A673 (cell line): ENCODE measurements around the gene KBTBD12.

ENCODE experiments used
- EZH2 ChIP-seq: fragments of 200-600 bp; sonication (generic); IDR thresholded peaks from 2 replicates; pipeline ENCODE4 v1.6.1; 2017; ENCODE audit warnings: borderline replicate concordance, low read depth, mild to moderate bottlenecking, mixed read lengths, antibody characterized with exemption, low read length; ENCODE audit not compliant: poor library complexity, severe bottlenecking
- TF ChIP-seq, protein P1 (sequence below): fragments of 300-800, 200-600 bp; sonication (generic); conservative IDR thresholded peaks from 2 replicates; pipeline ENCODE4 v1.5.1; 2017; ENCODE audit warnings: low read depth, mild to moderate bottlenecking, antibody characterized with exemption, low read length, moderate library complexity, mixed read lengths

DNA sequence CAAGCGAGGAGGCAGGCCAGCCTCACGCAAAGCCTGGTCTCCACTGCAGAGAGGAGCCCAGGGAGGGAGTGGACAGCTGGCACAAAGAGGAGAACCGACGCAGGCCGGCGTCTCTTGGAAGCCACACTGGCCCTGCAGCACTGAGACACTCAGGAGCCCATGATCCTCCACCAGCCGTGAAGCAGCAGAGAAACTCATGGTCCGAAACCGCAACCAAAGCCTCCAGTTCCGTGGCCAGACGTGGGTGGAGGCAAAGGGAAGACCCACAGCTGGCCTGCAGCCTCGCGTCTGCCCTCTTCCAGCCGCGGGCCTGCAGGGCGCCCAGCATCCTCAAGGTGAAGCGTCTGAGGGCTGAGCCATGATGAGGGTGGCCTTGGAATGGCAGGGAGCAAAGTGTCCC, 75.0 kb downstream of the KBTBD12 start:
- TF ChIP-seq, protein P1, sequence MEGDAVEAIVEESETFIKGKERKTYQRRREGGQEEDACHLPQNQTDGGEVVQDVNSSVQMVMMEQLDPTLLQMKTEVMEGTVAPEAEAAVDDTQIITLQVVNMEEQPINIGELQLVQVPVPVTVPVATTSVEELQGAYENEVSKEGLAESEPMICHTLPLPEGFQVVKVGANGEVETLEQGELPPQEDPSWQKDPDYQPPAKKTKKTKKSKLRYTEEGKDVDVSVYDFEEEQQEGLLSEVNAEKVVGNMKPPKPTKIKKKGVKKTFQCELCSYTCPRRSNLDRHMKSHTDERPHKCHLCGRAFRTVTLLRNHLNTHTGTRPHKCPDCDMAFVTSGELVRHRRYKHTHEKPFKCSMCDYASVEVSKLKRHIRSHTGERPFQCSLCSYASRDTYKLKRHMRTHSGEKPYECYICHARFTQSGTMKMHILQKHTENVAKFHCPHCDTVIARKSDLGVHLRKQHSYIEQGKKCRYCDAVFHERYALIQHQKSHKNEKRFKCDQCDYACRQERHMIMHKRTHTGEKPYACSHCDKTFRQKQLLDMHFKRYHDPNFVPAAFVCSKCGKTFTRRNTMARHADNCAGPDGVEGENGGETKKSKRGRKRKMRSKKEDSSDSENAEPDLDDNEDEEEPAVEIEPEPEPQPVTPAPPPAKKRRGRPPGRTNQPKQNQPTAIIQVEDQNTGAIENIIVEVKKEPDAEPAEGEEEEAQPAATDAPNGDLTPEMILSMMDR, result no peak
- TF ChIP-seq EZH2, result no peak
